HG03095 (cell line): Measurements from ENCODE around the gene SH3TC1.
A peak's percentile ranks its signal among the peaks of the same experiment; 100 is the strongest.

Experiments used
- ATAC-seq: cut with Tn5 transposase; IDR thresholded peaks from one replicate; pipeline ENCODE4 v1.9.1; 2021; ENCODE audit warnings: moderate library complexity; ENCODE audit not compliant: unreplicated experiment

Gene SH3TC1

GRCh38 chr4:8227771-8228318 lies 28.8 kb downstream of the SH3TC1 start:
- ATAC-seq, result no peak

DNA sequence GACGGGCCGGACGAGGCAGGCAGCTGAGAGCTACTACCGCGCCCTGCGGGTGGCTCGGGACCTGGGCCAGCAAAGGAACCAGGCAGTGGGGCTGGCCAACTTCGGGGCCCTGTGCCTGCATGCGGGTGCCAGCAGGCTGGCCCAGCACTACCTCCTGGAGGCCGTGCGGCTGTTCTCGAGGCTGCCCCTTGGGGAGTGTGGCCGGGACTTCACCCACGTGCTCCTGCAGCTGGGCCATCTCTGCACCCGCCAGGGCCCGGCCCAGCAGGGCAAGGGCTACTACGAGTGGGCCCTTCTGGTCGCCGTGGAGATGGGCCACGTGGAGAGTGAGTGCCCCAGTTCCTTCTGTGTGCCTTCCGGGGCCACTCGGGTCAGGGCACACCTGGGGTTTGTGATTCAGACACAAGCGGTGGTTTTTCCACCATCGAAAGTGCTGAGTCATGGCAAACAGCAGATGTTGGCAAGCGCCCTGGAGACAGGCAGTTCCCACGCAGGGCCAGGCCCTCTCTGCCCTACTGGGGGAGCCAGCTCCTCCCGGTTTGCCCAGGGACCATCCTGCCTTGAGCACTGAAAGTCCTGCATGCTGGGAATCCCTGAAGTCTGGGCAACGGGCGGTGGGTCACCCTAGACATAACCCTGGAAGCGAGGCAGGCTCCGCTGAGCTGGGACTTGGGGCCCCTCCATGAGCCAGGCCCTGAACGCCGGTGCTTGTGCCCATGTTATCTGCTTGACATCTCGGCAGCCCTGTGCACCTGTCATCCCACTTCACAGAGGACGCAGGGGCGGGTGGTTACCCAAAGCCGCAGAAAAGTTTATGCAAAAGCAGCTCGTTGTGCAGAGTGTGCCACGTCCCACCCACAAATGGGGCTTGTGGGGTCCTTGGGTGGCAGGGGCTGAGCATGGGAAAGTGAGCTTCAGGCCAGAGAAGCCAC lies 29.5 kb downstream of the SH3TC1 start:
- peak; percentile 67 for ATAC-seq

DNA sequence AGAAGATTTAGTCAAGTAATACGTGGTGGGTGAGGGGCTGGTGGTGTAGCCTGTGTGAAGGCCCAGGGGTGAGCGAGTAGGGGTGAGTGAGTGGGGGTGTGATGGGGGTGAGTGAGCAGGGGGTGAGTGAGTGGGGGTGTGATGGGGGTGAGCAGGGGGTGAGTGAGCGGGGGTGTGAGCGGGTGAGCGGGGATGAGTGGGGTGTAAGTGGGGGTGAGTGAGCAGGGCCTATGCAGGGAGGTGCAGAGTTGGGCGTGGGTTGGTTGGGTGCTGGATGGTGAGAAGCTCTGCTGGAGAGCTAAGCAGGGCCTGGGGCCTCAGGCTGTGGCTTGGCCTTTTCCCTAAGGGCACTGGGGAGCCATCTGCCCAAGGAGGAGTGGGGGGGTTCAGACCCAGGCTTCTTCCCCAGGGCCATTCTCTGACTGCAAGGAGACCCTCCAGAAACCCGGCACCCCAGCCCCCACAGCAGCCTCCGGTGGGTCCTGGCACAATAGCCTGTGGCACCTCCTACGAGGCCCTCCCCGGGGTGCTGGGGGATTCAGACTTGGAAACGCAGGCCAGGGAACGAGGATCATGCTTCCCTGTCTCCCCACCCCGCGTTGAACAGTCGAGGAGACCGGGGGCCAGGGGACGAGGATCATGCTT lies 30.4 kb downstream of the SH3TC1 start:
- no peak for ATAC-seq

DNA sequence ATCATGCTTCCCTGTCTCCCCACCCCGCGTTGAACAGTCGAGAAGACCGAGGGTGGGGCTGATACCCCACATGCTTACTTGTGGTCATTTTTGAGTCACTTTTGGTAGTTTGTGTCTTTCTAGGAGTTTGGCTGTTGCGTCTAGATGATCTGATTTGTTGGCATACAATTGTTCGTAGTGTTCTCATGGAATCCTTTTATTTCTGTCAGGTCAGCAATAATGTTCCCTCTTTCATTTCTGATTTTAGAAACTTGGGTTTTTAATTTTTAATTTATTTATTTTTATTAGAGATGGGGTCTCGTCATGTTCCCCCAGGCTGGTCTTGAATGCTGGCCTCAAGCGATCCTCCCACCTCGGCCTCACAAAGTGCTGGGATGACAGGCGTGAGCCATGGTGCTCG lies 30.9 kb downstream of the SH3TC1 start:
- no peak for ATAC-seq

GRCh38 chr4:8230891-8231290 lies 31.8 kb downstream of the SH3TC1 start:
- no peak for ATAC-seq

DNA sequence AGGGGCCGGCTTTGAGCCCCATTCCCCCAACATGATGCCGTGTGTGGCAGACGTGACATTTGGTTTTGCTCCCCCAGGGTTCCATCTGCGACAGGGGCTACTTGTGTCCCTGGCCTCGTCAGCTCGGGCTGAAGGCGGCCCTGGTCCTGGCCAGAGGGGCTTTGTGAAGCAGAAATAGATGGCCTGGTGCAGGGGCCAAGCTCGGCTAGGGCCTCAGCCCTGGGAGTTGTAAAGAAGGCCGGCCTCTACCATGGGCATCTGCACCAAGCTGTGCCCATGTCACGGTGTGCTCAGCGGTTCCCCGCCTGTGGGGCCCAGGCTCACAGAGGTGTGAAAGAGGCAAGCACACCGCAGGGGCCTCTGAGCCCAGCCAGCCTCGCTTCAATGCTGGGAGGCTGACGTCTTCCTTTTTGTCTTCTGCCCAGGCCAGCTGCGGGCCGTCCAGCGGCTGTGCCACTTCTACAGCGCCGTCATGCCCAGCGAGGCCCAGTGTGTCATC lies 32.5 kb downstream of the SH3TC1 start:
- ATAC-seq, result no peak

DNA sequence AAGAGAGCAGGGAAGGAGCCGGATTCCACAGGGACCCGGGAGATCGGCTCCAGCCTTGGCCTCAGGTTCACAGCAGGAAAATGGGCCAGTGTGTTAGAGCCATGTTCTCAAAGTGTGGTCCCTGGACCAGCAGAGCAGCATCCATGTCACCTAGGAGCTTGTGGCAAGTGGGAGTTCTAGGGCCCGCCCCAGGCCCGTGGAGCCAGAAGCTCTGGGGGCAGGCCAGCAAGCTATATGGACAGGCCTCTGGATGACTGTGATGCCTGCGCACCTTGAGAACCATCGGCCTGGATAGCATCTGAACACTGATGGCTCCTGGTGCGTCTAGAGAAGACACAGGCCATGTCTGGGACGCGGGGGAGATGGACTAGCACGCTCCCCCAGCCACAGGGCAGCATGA lies 33.7 kb downstream of the SH3TC1 start:
- ATAC-seq, result no peak

DNA sequence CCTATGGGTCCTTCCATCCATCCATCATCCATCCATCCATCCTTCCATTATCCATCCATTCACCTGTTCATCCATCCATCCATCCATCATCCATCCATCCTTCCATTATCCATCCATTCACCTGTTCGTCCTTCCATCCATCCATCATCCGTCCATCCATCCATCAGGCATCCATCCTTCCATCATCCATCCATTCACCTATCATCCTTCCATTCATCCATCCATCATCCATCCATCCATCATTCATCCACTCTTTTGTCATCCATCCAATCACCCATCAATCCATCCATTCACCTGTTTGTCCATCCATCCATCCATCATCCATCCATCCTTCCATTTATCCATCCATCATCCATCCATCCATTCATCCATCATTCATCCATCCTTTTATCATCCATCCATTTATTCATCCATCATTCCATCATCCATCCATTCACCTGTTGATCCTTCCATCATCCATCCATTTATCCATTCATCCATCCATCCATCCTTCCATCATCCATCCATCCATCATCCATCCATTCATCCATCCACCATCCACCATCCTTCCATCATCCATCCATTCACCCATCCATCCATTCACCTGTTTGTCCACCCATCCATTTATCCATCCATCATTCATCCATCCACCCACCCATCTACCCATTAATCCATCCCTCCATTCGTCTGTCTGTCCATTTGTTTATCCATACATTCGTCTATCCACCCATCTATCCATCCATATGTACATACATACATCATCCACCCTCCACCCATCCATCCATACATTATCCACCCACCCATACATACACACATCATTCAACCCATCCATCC lies 34.8 kb downstream of the SH3TC1 start:
- no peak for ATAC-seq

- ATAC-seq, result no peak
Observed at GRCh38 chr4:8234715-8235114, 35.6 kb downstream of the SH3TC1 start.

DNA sequence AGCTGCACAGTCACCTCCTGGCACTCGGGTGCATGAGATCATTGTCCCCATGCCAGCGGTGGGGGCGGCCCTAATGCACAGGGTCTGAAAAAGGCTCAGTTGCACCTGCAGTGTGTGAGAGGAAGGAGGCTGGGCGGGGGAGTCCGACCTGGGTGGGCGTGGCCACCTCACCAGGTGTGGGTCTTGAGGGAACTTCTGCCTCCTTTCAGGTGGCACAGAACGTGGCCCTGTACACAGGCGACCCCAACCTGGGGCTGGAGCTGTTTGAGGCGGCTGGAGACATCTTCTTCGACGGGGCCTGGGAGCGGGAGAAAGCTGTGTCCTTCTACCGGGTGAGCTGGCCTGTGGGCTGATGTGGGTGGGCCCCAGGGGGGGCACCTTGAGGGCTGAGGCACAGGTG lies 36.1 kb downstream of the SH3TC1 start:
- no peak for ATAC-seq

- ATAC-seq, result no peak
Observed at GRCh38 chr4:8235686-8236085, 36.6 kb downstream of the SH3TC1 start.

- ATAC-seq, result no peak
Observed at GRCh38 chr4:8236106-8236919, 37.2 kb downstream of the SH3TC1 start.

- no peak for ATAC-seq
Observed at GRCh38 chr4:8236920-8237195, 37.8 kb downstream of the SH3TC1 start.

- ATAC-seq, result no peak
Observed at GRCh38 chr4:8237256-8237989, 38.3 kb downstream of the SH3TC1 start.

DNA sequence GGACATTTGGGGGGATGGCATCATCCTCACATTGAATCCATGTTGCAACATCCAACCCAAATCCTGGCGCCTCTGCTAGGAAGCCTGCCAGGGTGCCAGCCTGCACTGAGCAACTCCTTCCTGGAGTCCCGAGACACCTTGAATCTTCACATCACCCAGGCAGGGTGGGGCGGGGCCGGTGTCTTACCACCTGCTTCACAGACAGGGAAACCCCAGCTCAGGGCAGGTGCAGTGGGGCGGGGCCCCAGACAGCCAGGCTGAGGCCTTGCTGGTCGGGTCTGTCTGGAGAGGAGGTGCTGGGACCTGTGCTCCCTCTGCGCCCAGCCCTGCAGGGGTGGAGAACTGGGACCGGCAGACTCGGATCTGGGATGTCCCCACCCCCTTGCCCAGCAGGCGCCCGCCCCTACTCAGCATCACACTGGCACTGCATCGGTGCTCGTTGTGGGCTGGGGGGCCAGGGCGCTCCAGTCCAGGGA lies 39.0 kb downstream of the SH3TC1 start:
- ATAC-seq, result no peak

DNA sequence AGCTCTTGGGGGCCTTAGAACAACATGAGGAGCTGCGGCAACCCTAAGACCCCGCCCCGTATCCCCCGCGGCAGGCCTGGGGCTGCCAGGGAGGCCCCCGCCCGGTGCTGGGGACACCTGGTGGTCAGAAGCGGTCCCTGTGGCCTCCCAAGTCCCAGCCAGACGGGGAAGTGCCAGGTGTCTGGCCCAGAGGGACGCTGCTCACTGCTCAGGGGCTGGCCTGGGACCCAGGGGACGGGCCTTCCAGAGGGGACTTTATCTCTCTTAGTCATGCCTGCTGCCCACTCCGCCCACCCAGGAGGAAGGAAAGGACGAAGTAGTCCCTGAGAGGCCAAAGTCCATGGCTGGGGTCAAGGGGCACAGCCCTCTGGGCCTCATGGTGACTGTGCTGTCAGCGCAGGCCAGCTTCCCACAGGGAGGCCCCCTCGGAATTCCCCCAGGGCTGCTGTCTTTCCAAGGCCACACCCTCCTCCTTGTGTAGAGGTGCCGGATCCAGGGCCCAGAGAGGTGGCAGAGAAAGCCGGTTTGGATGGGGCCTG lies 39.5 kb downstream of the SH3TC1 start:
- no peak for ATAC-seq

DNA sequence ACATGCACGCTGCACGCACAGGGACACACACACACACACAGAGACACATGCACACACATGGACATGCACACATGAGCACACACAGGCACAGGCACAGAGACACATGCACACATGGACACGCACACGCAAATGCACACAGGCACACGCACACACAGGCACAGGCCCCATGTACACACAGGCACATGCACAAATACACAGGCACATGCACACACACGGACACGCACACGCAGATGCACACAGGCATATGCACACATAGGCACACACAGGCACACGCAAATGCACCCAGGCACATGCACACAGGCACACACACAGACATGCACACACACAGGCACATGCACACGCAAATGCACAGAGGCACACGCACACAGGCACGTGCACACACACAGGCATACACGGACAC lies 40.1 kb downstream of the SH3TC1 start:
- ATAC-seq, result no peak

DNA sequence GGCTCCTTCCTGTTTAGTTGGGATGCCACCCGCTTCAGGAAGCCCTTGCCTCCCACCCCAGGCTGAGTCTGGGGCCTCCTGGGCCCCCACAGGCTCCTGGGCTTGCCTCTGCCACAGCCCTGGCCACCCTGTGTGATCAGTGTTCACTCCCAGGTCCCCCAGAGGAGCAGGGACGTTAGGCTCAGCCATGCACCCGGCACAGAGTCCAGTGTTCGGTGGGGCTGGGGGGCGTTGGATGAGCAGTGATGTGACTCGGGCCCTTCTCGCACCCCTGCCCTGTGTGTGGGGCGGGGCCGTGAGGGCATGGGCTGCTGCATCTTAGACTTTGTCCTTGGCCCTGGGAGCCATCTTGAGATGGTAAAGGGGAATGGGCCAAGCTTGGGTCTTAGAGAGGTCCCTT lies 40.6 kb downstream of the SH3TC1 start:
- ATAC-seq, result no peak
